ENCODE data around the gene SPEG. TPM values are rescaled to one million over a fixed set of nuclear protein-coding genes. Genes with fewer than 3 reads are reported as not detected.

The SPEG gene
- total RNA-seq, 2 experiments from 2014 or later = 2.0 to 2.6 TPM

DNA sequence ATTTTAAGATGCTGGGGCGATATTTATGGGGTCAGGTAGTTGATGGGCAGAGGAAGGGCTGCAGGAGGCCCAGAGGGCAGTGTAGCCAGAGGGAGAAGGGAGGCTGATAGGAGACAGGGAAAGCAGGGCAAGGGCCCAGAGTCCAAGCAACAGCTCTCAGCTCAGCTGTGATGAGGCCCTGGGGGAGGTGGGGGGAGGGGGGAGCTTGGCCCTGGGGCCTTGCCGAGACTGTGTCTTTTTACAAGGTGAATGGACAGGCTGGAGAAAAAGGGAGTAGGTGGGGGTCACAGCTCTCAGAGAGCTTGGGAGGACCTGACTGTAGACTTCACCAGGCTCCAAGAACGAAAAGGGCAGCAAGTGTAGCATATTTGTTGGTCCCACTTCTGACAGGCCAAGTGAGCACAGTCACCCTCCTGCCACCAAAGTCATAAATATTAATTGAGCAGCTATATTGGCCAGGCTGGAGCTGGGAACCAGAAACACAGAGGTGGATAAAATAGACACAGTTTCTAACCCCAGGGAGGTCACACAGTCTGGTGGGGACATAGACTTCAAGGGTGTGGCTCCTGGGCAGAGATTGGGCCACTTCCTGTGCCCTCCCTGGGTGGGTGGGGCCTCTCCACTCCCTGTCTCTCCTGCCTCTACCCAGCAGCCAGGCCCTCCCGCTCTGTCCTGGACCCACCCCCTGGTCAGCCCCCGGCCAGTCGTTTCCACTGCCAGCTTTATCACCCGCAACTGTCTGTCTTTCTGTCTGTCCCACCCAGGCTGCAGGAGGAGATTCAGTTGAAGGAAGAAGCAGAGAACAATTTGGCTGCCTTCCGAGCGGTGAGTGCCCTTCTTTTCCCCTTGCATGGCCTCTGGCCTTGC is 15.1 kb upstream of the SPEG start:
- Mint-ChIP-seq H3K4me3 (no peak overlapping the region), H3K36me3 (ENCODE audit: low read depth) (no peaks in the 10 kb centered on the region), H3K9me3 (no peaks in the 10 kb centered on the region), H3K4me1 (peaks cover 5% of the 10 kb centered on the region), H3K27ac (no peak overlapping the region), H3K27me3 (peaks cover 32% of the 10 kb centered on the region)
- ChIA-PET CTCF (interaction anchor here (1.0 kb wide), 1 partner anchor 110 kb away, joined by 3 read pairs; no protein-coding TSS in a partner anchor), POLR2A (no interaction called here)
- DNase-seq = no peak

DNA sequence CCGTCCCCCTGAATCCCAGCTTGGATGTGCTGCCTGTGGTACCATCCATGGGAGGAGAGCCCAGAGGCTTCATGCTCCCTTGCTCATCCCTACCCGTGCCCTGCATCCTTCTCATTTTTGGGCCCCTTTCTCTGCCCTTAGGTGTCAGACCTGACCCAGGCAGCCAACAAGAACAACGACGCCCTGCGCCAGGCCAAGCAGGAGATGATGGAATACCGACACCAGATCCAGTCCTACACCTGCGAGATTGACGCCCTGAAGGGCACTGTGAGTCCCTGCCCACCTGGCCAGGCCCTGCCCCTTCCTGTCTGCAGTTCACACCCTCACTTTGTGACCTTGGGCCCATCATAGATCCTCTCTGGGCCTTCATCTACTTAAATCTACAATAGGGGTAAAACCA is 14.0 kb upstream of the SPEG start:
- no peak overlapping the region for H3K4me3 Mint-ChIP-seq
- POLR2A ChIA-PET = no interaction called here
- H3K4me1 Mint-ChIP-seq = peaks cover 5% of the 10 kb centered on the region
- no peaks in the 10 kb centered on the region for H3K9me3 Mint-ChIP-seq
- DNase-seq = no peak
- H3K27me3 Mint-ChIP-seq = peaks cover 23% of the 10 kb centered on the region
- CTCF ChIA-PET = no interaction called here
- no peak overlapping the region for H3K27ac Mint-ChIP-seq
- no peaks in the 10 kb centered on the region for H3K36me3 Mint-ChIP-seq (ENCODE audit: low read depth)

DNA sequence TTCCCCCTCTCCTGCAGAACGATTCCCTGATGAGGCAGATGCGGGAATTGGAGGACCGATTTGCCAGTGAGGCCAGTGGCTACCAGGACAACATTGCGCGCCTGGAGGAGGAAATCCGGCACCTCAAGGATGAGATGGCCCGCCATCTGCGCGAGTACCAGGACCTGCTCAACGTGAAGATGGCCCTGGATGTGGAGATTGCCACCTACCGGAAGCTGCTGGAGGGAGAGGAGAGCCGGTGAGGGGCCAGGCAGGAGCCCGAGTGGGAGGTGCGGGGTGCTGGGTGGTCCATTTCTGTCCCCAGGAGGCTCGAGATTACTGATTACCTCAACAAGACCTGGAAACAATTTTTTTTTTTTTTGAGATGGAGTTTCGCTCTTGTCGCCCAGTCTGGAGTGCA is 13.3 kb upstream of the SPEG start:
- no peaks in the 10 kb centered on the region for H3K9me3 Mint-ChIP-seq
- no peak for DNase-seq
- H3K27ac Mint-ChIP-seq = no peak overlapping the region
- H3K4me3 Mint-ChIP-seq = no peak overlapping the region
- POLR2A ChIA-PET = no interaction called here
- H3K27me3 Mint-ChIP-seq = peaks cover 20% of the 10 kb centered on the region
- CTCF ChIA-PET = interaction anchor here (1.5 kb wide), 1 partner anchor 9 kb away, joined by 3 read pairs; no protein-coding TSS in a partner anchor
- H3K36me3 Mint-ChIP-seq (ENCODE audit: low read depth) = no peaks in the 10 kb centered on the region
- H3K4me1 Mint-ChIP-seq = peaks cover 5% of the 10 kb centered on the region

DNA sequence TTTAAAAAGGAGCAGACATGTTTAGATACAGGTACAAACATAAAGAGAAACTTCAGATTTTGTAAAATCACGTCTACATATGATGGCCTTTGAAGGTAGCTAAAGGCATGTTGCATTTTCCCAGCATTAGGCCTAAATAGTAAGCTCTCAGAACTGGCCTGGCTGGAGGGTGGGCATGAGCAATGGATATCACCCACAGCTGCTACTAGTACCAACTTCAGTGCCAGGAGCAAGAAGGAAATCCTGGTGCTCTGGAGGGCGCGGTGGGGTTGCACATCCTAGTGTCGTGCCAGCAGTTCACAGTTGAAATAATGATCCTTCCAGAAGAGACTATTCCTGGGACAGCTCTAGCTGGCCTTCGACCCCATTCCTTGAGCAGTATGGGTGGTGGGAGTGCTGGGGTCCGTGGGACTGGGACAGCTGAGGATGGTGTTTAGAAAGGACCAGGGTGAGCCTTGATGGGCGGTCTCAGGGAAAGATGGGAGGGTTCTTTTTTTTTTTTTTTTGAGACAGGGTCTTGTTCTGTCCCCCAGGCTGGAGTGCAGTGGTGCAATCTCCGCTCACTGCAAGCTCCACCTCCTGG is 11.6 kb upstream of the SPEG start:
- no peak overlapping the region for H3K27ac Mint-ChIP-seq
- peaks cover 20% of the 10 kb centered on the region for H3K27me3 Mint-ChIP-seq
- DNase-seq = no peak
- CTCF ChIA-PET = interaction anchor here (1.4 kb wide), 1 partner anchor 12 kb away, joined by 3 read pairs; no protein-coding TSS in a partner anchor
- no peaks in the 10 kb centered on the region for H3K36me3 Mint-ChIP-seq (ENCODE audit: low read depth)
- POLR2A ChIA-PET = no interaction called here
- H3K4me1 Mint-ChIP-seq = peaks cover 5% of the 10 kb centered on the region
- no peaks in the 10 kb centered on the region for H3K9me3 Mint-ChIP-seq
- H3K4me3 Mint-ChIP-seq = no peak overlapping the region

DNA sequence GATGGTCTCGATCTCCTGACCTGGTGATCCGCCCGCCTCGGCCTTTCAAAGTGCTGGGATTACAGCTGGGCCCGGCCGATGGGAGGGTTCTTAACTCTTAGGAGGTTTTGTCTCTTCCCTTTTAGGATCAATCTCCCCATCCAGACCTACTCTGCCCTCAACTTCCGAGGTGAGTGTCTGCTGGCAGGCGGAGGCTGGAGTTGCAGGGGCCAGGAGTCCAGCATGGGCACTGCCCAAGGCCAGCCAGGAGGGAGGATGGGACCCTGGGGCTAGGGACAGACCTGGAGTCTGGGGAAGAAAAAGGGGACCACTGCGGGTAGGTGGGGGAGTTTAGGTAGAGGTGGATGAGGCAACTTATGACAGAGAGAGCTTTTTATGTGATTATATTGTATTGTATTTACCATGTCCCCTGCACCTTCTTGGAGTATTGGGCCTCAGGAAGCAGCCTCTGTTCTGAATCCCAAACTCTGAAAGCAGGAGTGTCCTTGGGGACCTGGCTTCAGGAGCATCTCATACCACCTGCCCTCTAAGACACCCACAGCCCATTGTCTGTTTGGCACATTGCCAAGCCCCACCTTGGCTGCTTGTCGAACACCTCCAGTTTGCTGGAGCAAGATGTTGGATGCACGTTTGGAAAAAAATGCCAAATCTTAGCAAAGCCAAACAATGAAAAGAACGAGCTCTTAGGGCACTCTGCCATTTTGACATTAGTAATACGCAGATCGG is 10.8 kb upstream of the SPEG start:
- Mint-ChIP-seq H3K27me3 (peaks cover 18% of the 10 kb centered on the region), H3K36me3 (ENCODE audit: low read depth) (no peaks in the 10 kb centered on the region), H3K27ac (no peak overlapping the region), H3K9me3 (no peaks in the 10 kb centered on the region), H3K4me3 (no peak overlapping the region), H3K4me1 (peaks cover 5% of the 10 kb centered on the region)
- POLR2A ChIA-PET = no interaction called here
- CTCF ChIA-PET = interaction anchor here (1.4 kb wide), 1 partner anchor 13 kb away, joined by 3 read pairs; no protein-coding TSS in a partner anchor
- DNase-seq = no peak

DNA sequence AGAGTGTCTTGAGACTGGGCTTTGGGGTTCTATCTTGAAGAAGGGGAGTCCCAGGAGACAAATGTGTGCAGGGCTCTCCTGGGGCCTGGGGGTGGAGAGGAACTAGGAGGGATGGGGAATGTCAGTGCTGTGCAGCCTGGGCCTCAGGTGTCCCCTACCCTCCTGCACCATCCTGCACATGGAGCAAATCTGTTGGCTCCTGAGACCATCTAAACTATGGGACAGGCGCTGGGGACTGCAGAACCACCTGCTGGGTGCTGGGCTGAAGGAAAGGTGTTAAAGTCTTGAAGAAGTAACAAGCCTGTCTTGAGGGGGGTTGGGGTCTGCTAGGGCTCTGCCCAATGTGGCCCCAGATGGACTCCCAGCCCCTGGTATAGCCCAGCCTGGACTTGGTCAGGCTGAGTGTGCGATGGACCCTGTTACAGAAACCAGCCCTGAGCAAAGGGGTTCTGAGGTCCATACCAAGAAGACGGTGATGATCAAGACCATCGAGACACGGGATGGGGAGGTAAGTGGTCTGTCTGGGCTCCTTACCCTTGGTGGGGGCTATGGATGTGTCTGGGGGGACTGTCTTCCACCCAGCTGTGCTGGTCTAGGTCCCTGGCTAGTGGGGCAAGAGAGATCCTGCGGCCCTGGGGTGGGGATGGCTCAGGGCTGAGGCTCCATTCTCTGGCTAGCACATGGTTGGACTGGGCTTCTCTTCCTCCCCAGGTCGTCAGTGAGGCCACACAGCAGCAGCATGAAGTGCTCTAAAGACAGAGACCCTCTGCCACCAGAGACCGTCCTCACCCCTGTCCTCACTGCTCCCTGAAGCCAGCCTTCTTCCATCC is 9.2 kb upstream of the SPEG start:
- Mint-ChIP-seq H3K9me3 (no peaks in the 10 kb centered on the region), H3K27me3 (peaks cover 6% of the 10 kb centered on the region), H3K4me1 (no peaks in the 10 kb centered on the region), H3K36me3 (ENCODE audit: low read depth) (no peaks in the 10 kb centered on the region), H3K4me3 (no peak overlapping the region), H3K27ac (no peak overlapping the region)
- POLR2A ChIA-PET = no interaction called here
- CTCF ChIA-PET = interaction anchor here (0.7 kb wide), 1 partner anchor 22 kb away, joined by 3 read pairs; no protein-coding TSS in a partner anchor
- no peak for DNase-seq

DNA sequence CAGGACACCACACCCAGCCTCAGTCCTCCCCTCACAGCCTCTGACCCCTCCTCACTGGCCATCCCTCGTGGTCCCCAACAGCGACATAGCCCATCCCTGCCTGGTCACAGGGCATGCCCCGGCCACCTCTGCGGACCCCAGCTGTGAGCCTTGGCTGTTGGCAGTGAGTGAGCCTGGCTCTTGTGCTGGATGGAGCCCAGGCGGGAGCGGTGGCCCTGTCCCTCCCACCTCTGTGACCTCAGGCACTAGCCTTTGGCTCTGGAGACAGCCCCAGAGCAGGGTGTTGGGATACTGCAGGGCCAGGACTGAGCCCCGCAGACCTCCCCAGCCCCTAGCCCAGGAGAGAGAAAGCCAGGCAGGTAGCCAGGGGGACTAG is 8.6 kb upstream of the SPEG start:
- POLR2A ChIA-PET = no interaction called here
- no peak for DNase-seq
- H3K36me3 Mint-ChIP-seq (ENCODE audit: low read depth) = no peaks in the 10 kb centered on the region
- no peaks in the 10 kb centered on the region for H3K9me3 Mint-ChIP-seq
- no peak overlapping the region for H3K4me3 Mint-ChIP-seq
- no peak overlapping the region for H3K27ac Mint-ChIP-seq
- peaks cover 6% of the 10 kb centered on the region for H3K27me3 Mint-ChIP-seq
- CTCF ChIA-PET = interaction anchor here (0.7 kb wide), 1 partner anchor 23 kb away, joined by 3 read pairs; no protein-coding TSS in a partner anchor
- no peaks in the 10 kb centered on the region for H3K4me1 Mint-ChIP-seq

DNA sequence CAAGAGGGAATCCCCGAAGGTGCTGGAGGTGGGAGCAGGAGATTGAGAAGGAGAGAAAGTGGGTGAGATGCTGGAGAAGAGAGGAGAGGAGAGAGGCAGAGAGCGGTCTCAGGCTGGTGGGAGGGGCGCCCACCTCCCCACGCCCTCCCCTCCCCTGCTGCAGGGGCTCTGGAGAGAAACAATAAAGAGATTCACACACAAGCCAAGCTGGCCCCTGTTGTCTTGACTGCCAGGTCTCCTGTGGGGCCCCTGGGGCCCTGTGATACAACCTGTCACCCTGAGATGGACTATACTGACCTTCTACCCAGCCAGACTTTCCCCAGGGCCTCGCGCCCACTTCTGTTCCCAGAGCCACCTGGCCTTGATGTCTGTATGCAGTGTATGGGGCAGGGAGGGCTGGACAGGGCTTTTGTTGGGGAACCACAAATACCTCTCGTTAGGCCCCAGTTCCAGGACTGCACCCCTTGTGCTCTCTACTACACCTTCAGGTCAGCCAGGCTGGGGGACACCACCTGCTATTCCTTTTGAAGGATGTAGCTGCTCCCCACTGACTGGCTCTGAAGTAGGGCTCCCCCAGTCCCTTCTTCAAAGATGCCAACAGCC is 8.0 kb upstream of the SPEG start:
- no peak overlapping the region for H3K27ac Mint-ChIP-seq
- no peaks in the 10 kb centered on the region for H3K9me3 Mint-ChIP-seq
- POLR2A ChIA-PET = no interaction called here
- CTCF ChIA-PET = interaction anchor here (0.7 to 1.9 kb wide), 2 partner anchors 10 to 23 kb away, joined by 3 to 6 read pairs; no protein-coding TSS in a partner anchor
- no peak for DNase-seq
- no peaks in the 10 kb centered on the region for H3K36me3 Mint-ChIP-seq (ENCODE audit: low read depth)
- no peaks in the 10 kb centered on the region for H3K4me1 Mint-ChIP-seq
- H3K4me3 Mint-ChIP-seq = no peak overlapping the region
- peaks cover 6% of the 10 kb centered on the region for H3K27me3 Mint-ChIP-seq

DNA sequence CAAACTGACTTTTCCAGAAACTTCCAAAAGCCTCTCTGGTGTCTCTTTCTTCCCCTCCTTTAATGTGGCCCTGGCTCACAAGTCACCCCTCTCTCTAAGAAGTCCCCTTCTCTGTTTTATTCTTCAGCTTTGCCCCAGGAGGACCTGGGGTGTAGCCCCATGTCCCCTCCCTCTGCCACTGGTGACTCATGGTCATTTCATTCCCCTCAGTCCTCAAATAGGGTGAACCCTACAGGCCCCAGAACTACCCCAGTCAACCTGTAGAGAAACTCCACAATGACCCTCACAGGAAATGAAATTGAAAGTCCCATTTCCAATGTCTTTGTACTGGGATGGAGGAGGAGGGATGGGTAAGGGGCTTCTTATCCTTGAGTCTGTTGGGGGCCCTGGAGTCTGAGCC is 6.2 kb upstream of the SPEG start:
- H3K36me3 Mint-ChIP-seq (ENCODE audit: low read depth) = no peaks in the 10 kb centered on the region
- ChIA-PET POLR2A (no interaction called here), CTCF (interaction anchor here (1.2 to 1.9 kb wide), 2 partner anchors 8 to 27 kb away, joined by 3 to 6 read pairs; no protein-coding TSS in a partner anchor)
- no peak for DNase-seq
- H3K27ac Mint-ChIP-seq = no peak overlapping the region
- no peak overlapping the region for H3K4me3 Mint-ChIP-seq
- no peaks in the 10 kb centered on the region for H3K9me3 Mint-ChIP-seq
- H3K27me3 Mint-ChIP-seq = peaks cover 10% of the 10 kb centered on the region
- no peaks in the 10 kb centered on the region for H3K4me1 Mint-ChIP-seq

DNA sequence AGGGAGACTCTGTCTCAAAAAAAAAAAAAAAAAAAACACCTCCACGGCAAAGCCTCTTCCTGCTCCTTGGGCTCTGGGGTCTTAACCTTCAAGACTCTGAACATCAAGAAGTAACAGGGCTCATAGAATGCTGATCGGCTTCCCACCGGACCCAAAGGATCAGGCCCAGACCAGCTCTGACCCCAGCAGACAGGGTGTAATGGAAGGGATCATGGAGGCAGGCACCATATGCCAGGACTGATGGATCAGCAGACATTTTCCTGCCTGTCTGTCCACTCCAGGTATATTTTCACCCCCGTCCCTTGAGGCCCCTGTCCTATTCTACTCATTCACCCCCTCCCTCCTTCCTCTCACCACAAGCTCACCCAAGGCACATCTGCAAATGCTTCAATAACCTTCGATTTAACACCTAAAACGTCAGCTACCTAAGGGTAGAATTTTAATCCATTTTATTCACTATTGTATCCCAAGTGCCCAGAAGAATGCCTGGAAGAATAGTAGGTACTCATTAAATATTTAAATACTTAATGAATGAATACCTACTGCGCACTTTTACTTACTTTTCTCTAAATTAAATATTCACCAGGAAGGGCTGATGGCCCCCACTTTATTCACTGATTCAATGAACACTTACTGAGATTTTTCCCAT is 4.6 kb upstream of the SPEG start:
- no peak overlapping the region for H3K4me3 Mint-ChIP-seq
- no peak overlapping the region for H3K27ac Mint-ChIP-seq
- no peaks in the 10 kb centered on the region for H3K4me1 Mint-ChIP-seq
- peaks cover 17% of the 10 kb centered on the region for H3K27me3 Mint-ChIP-seq
- CTCF ChIA-PET = interaction anchor here (1.1 to 1.2 kb wide), 2 partner anchors 14 to 100 kb away, joined by 3 to 4 read pairs; no protein-coding TSS in a partner anchor
- POLR2A ChIA-PET = no interaction called here
- no peaks in the 10 kb centered on the region for H3K9me3 Mint-ChIP-seq
- H3K36me3 Mint-ChIP-seq (ENCODE audit: low read depth) = no peaks in the 10 kb centered on the region
- no peak for DNase-seq

DNA sequence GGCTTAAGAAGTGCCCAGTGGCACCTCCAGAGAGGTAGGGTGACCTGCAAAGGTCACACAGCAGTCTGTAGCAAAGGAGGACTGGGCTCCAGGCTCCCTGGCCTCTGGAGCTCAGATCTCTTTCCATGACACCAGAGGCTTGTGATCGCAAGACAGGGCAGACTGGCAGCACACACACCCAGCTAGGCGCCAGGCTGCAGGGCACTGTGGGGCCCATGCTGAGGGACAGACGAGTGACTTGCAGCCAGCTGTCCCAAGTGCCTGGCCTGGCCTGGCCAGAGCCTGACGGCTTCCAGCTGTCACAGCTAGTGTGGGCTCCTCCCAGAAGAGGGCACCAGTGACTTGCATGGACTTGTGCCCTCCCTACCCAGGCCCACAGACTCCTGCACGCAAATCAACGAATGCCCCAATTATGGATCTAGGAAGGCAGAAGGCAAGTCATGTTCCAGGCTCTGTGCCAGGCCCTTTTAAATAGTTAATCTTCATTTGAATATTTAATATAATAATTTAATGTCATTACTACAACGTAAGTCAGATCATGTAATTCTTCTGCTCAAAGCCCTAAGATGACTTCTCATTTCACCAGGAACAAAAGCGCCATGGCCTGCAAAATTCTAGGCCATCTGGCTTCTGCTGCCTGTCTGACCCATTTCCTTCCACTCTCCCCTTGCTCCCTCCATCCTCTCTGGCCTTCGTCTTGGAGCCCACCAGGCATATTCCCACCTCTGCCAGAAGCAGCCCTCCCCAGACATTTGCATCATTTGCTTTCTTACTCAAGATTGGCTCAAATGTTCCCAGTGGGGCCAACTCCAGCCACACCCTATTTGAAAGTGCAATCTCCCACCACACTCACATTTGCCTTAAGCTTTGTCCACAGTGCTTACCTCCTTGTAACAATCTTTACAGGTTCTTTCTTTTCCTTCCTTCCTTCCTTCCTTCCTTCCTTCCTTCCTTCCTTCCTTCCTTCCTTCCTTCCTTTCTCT is 3.7 kb upstream of the SPEG start:
- Mint-ChIP-seq H3K36me3 (ENCODE audit: low read depth) (no peaks in the 10 kb centered on the region), H3K4me1 (no peaks in the 10 kb centered on the region), H3K27ac (no peak overlapping the region), H3K27me3 (peaks cover 25% of the 10 kb centered on the region), H3K4me3 (no peak overlapping the region), H3K9me3 (no peaks in the 10 kb centered on the region)
- CTCF ChIA-PET = interaction anchor here (0.6 to 1.2 kb wide), 3 partner anchors 15 to 172 kb away, joined by 3 to 4 read pairs (median 4); no protein-coding TSS in a partner anchor
- POLR2A ChIA-PET = no interaction called here
- no peak for DNase-seq
